H1 (cell line): ENCODE data around the gene RPRD2. TPM values are rescaled to one million over a fixed set of nuclear protein-coding genes. Genes with fewer than 3 reads are reported as not detected.

ENCODE experiments used
- CTCF ChIA-PET: fragments of 300-600 bp; sonication (Branson Sonifier 250); formaldehyde crosslinking; loops from one replicate; lab custom pipeline; 2021; ENCODE audit not compliant: partially characterized antibody; lab: Charles Lee
- POLR2A ChIA-PET: fragments of 300-600 bp; sonication (Branson Sonifier 250); formaldehyde crosslinking; loops from one replicate; lab custom pipeline; 2021; ENCODE audit warnings: inconsistent platforms; ENCODE audit not compliant: partially characterized antibody; lab: Charles Lee
- DNase-seq, 2 experiments: peaks; one replicate each; pipeline versions ENCODE4 v3.0.0 to v3.0.0-alpha.2; 2010 to 2022; ENCODE audit warnings: low spot score in 2 of 2, low read depth in 1 of 2, mixed read lengths in 1 of 2
- FAIRE-seq: peaks from 2 replicates; lab custom pipeline; 2011; peaks lifted over from hg19 to GRCh38; lab: Jason Lieb, UNC
- H2AFZ ChIP-seq: 2 replicates; pipeline ENCODE4 v1.8.1; 2012; ENCODE audit warnings: low read length, inconsistent platforms
- H2AK5ac ChIP-seq: 2 replicates; pipeline ENCODE4 v1.6.1; 2013; ENCODE audit warnings: low read depth, low read length
- H2BK120ac ChIP-seq: replicated peaks from 2 replicates; pipeline ENCODE3; 2013; ENCODE audit warnings: low read depth, low read length, inconsistent platforms
- H2BK12ac ChIP-seq: 2 replicates; pipeline ENCODE4 v1.6.1; 2013; ENCODE audit warnings: low read depth, low read length
- H2BK15ac ChIP-seq: 2 replicates; pipeline ENCODE4 v1.6.1; 2013; ENCODE audit warnings: low read length
- H2BK20ac ChIP-seq: 2 replicates; pipeline ENCODE4 v1.6.1; 2013; ENCODE audit warnings: low read length
- H2BK5ac ChIP-seq: 2 replicates; pipeline ENCODE4 v1.6.1; 2013; ENCODE audit warnings: low read depth, low read length
- H3K14ac ChIP-seq: 2 replicates; pipeline ENCODE4 v1.6.1; 2013; ENCODE audit warnings: inconsistent platforms; ENCODE audit not compliant: insufficient read length
- H3K18ac ChIP-seq: 2 replicates; pipeline ENCODE4 v1.6.1; 2013; ENCODE audit warnings: low read length; ENCODE audit errors: extremely low read depth
- H3K23ac ChIP-seq: 2 replicates; pipeline ENCODE4 v1.6.1; 2013; ENCODE audit warnings: inconsistent platforms; ENCODE audit not compliant: insufficient read length
- H3K23me2 ChIP-seq: 2 replicates; pipeline ENCODE4 v1.6.1; 2013; ENCODE audit warnings: low read depth, low read length
- H3K27ac ChIP-seq: 2 replicates; pipeline ENCODE4 v1.6.1; 2011; ENCODE audit warnings: low read depth, low read length, inconsistent platforms
- H3K27me3 ChIP-seq, 4 experiments: replicated peaks in 1 of 4; 1 replicate in 1 of 4; 2 replicates in 3 of 4; pipeline versions ENCODE4 v1.6.1 to v1.8.1; 2011 to 2013; ENCODE audit warnings: low read length in 3 of 4, mild to moderate bottlenecking in 3 of 4, inconsistent platforms in 2 of 4, mixed read lengths in 2 of 4, moderate library complexity in 1 of 4; ENCODE audit not compliant: control insufficient read depth in 3 of 4, insufficient read depth in 3 of 4; ENCODE audit errors: extremely low read depth in 1 of 4
- H3K36me3 ChIP-seq, 4 experiments: 2 replicates each; pipeline versions ENCODE4 v1.6.1 to v1.8.1; 2011 to 2013; ENCODE audit warnings: mild to moderate bottlenecking in 4 of 4, low read length in 3 of 4, moderate library complexity in 2 of 4, control low read depth in 1 of 4, inconsistent platforms in 1 of 4; ENCODE audit not compliant: insufficient read depth in 4 of 4, control insufficient read depth in 2 of 4
- H3K4ac ChIP-seq: replicated peaks from 2 replicates; pipeline ENCODE3; 2013; ENCODE audit warnings: low read length, low read depth, mixed read lengths, inconsistent platforms; ENCODE audit not compliant: insufficient read length
- H3K4me1 ChIP-seq, 4 experiments: replicated peaks in 1 of 4; 1 replicate in 1 of 4; 2 replicates in 3 of 4; pipeline versions ENCODE4 v1.6.1 to v1.8.1; 2011 to 2013; ENCODE audit warnings: low read length in 3 of 4, inconsistent platforms in 2 of 4, mixed read lengths in 1 of 4; ENCODE audit not compliant: insufficient read depth in 4 of 4, control insufficient read depth in 3 of 4
- H3K4me2 ChIP-seq, 2 experiments: 2 replicates each; pipeline versions ENCODE4 v1.6.1 to v1.8.1; 2011 to 2013; ENCODE audit warnings: low read depth in 2 of 2, low read length in 2 of 2, control low read depth in 1 of 2, inconsistent platforms in 1 of 2, mild to moderate bottlenecking in 1 of 2; ENCODE audit not compliant: insufficient read depth in 1 of 2
- H3K4me3 ChIP-seq, 4 experiments: fragments of 200-600, 300-600 bp in 1 of 4; sonication (generic), shearing (Covaris generic), sonication (Bioruptor Twin) in 1 of 4; 2 replicates each; pipeline versions ENCODE4 v1.5.1 to v1.8.1; 2011 to 2016; ENCODE audit warnings: low read length in 4 of 4, low read depth in 3 of 4, control low read depth in 2 of 4, inconsistent platforms in 2 of 4, mild to moderate bottlenecking in 2 of 4, mixed read lengths in 1 of 4, moderate library complexity in 1 of 4; ENCODE audit not compliant: insufficient read depth in 2 of 4; ENCODE audit errors: extremely low read depth in 1 of 4
- H3K56ac ChIP-seq: replicated peaks from 2 replicates; pipeline ENCODE3; 2013; ENCODE audit warnings: low read depth, mild to moderate bottlenecking, mixed read lengths, low read length, inconsistent platforms; ENCODE audit not compliant: insufficient read length
- H3K79me1 ChIP-seq: 2 replicates; pipeline ENCODE4 v1.6.1; 2013; ENCODE audit warnings: low read depth, low read length, control low read depth
- H3K79me2 ChIP-seq, 2 experiments: 2 replicates each; pipeline versions ENCODE4 v1.6.1 to v1.8.1; 2012 to 2013; ENCODE audit warnings: low read length in 2 of 2, mild to moderate bottlenecking in 2 of 2, inconsistent platforms in 1 of 2; ENCODE audit not compliant: insufficient read depth in 2 of 2, control insufficient read depth in 1 of 2
- H3K9ac ChIP-seq, 4 experiments: replicated peaks in 1 of 4; 1 replicate in 1 of 4; 2 replicates in 3 of 4; pipeline versions ENCODE4 v1.6.1 to v1.8.1; 2011 to 2013; ENCODE audit warnings: low read depth in 3 of 4, low read length in 3 of 4, control low read depth in 2 of 4, mild to moderate bottlenecking in 2 of 4, moderate library complexity in 2 of 4, inconsistent platforms in 1 of 4; ENCODE audit errors: extremely low read depth in 1 of 4
- H3K9me3 ChIP-seq, 2 experiments: 2 replicates each; pipeline versions ENCODE4 v1.6.1 to v1.8.1; 2012 to 2013; ENCODE audit warnings: mild to moderate bottlenecking in 2 of 2, moderate library complexity in 2 of 2, control low read depth in 1 of 2, inconsistent platforms in 1 of 2, low read depth in 1 of 2, low read length in 1 of 2, mixed read lengths in 1 of 2; ENCODE audit not compliant: insufficient read depth in 2 of 2
- H4K20me1 ChIP-seq, 2 experiments: replicated peaks in 1 of 2; 2 replicates each; pipeline versions ENCODE3 to v1.8.1; 2011 to 2013; ENCODE audit warnings: inconsistent platforms in 2 of 2, low read length in 2 of 2, mild to moderate bottlenecking in 1 of 2; ENCODE audit not compliant: insufficient read depth in 2 of 2, control insufficient read depth in 1 of 2
- H4K5ac ChIP-seq: 2 replicates; pipeline ENCODE4 v1.6.1; 2013; ENCODE audit warnings: low read length, low read depth, mixed read lengths, inconsistent platforms; ENCODE audit not compliant: insufficient read length
- H4K8ac ChIP-seq: 2 replicates; pipeline ENCODE4 v1.8.0; 2013; ENCODE audit warnings: mild to moderate bottlenecking, moderate library complexity, low read length, inconsistent platforms; ENCODE audit not compliant: insufficient read depth; ENCODE audit errors: extremely low read depth
- H4K91ac ChIP-seq: replicated peaks from 2 replicates; pipeline ENCODE3; 2013; ENCODE audit warnings: low read length, mixed read lengths, inconsistent platforms; ENCODE audit not compliant: insufficient read length
- ASH2L ChIP-seq: fragments of 200-600, 300-600 bp; sonication (generic); IDR thresholded peaks from one replicate; pipeline ENCODE4 v1.7.1; 2017; ENCODE audit warnings: low read length
- ATF3 ChIP-seq: IDR thresholded peaks from 2 replicates; pipeline ENCODE4 v1.6.1; 2011; ENCODE audit warnings: low read depth, mild to moderate bottlenecking, low read length; ENCODE audit not compliant: insufficient read depth
- CREB1 ChIP-seq: IDR thresholded peaks from 2 replicates; pipeline ENCODE4 v1.6.1; 2012; ENCODE audit warnings: inconsistent platforms
- EZH2 ChIP-seq: fragments of 200-600 bp; sonication (generic); IDR thresholded peaks from 2 replicates; pipeline ENCODE4 v1.7.1; 2012; ENCODE audit warnings: low read depth, mild to moderate bottlenecking, moderate library complexity, low read length, inconsistent platforms; ENCODE audit not compliant: severe bottlenecking
- JUN ChIP-seq: IDR thresholded peaks from 2 replicates; pipeline ENCODE4 v1.6.1; 2011; ENCODE audit warnings: low read depth, mild to moderate bottlenecking, improper control_type of control experiment, low read length
- KDM4A ChIP-seq: IDR thresholded peaks from one replicate; pipeline ENCODE4 v1.7.1; 2012; ENCODE audit warnings: low read depth, mild to moderate bottlenecking, moderate library complexity, low read length, inconsistent platforms; ENCODE audit not compliant: severe bottlenecking
- NANOG ChIP-seq: IDR thresholded peaks from 2 replicates; pipeline ENCODE4 v1.6.1; 2011; ENCODE audit warnings: low read length, low read depth, mild to moderate bottlenecking, inconsistent platforms; ENCODE audit not compliant: insufficient read depth, poor library complexity, severe bottlenecking
- RAD21 ChIP-seq, 2 experiments: IDR thresholded peaks in 1 of 2; conservative IDR thresholded peaks in 1 of 2; 2 replicates each; pipeline ENCODE4 v1.6.1; 2011; ENCODE audit warnings: low read depth in 2 of 2, low read length in 2 of 2, improper control_type of control experiment in 1 of 2, inconsistent platforms in 1 of 2, mild to moderate bottlenecking in 1 of 2, moderate library complexity in 1 of 2
- SP4 ChIP-seq: IDR thresholded peaks from 2 replicates; pipeline ENCODE4 v1.6.1; 2012; ENCODE audit warnings: low read length, inconsistent platforms
- SUZ12 ChIP-seq: fragments of 200-600 bp; sonication (generic); IDR thresholded peaks from 2 replicates; pipeline ENCODE4 v1.6.1; 2012; ENCODE audit warnings: mild to moderate bottlenecking, inconsistent platforms, low read length, moderate library complexity, mixed read lengths
- USF2 ChIP-seq: IDR thresholded peaks from 2 replicates; pipeline ENCODE4 v1.6.1; 2011; ENCODE audit warnings: low read length, improper control_type of control experiment
- WGBS, 2 experiments: shearing (Covaris generic) in 1 of 2; methylation state at CpG; one replicate each; pipeline versions ENCODE4 v1.1.6 to v1.1.7; 2013 to 2015; ENCODE audit warnings: low lambda C conversion rate in 2 of 2, mixed read lengths in 2 of 2, inconsistent platforms in 1 of 2, low coverage in 1 of 2, missing lambda C conversion rate in 1 of 2; ENCODE audit not compliant: insufficient replicate concordance in 2 of 2, insufficient coverage in 1 of 2, insufficient read length in 1 of 2; ENCODE audit errors: extremely low coverage in 1 of 2, missing lambda C conversion rate in 1 of 2; 5-methylcytosine and 5-hydroxymethylcytosine counted together
- polyA plus RNA-seq, 7 experiments: library from polyadenylated mRNA; depleted of rRNA in 3 of 7; stranded (reverse) in 5 of 7; unstranded in 2 of 7; fragments of >200 nt in 5 of 7; fragments of 200-250 nt in 2 of 7; gene quantifications; 1 replicate in 5 of 7; 2 replicates in 1 of 7; 4 replicates in 1 of 7; pipeline versions ENCODE4 v1.2.1 to v1.2.3, GENCODE V29; 2011 to 2013; ENCODE audit warnings: missing spikeins in 2 of 7, mixed read lengths in 2 of 7
- total RNA-seq: library from RNA; stranded (reverse); fragmentation: NEBNext Ultra II Directional; extraction: Animal tissue kit (Norgen Biotek cat#: 25700); gene quantifications from 2 replicates; pipeline ENCODE4 v1.2.1, GENCODE V29; 2021

Gene RPRD2
- total and polyA plus RNA-seq, 2 of the 8 experiments (the other 6 are each of a cell fraction or from before 2014, with no cell fraction given): 14.4 to 32.4 TPM

- Histone ChIP-seq H3K79me2 (no peaks in the 10 kb centered on the region), H3K27me3 (no peaks in the 10 kb centered on the region; a peak in 1 of 7 replicates), H2BK15ac (no peak overlapping the region), H3K4me1 (peaks cover 0 to 4% (median 3%) of the 10 kb centered on the region in 4 experiments; a peak in 5 of 7 replicates), H2AK5ac (no peak overlapping the region), H3K36me3 (peaks cover 0 to 4% (median 3%) of the 10 kb centered on the region in 4 experiments; a peak in 4 of 8 replicates), H3K14ac (no peak overlapping the region), H4K91ac (no peak overlapping the region), H4K5ac (no peak overlapping the region), H3K56ac (no peak overlapping the region), H3K4ac (no peak overlapping the region), H3K4me3 (no peak overlapping the region), H3K23me2 (peaks cover 5% of the 10 kb centered on the region), H2BK20ac (no peak overlapping the region), H4K20me1 (no peaks in the 10 kb centered on the region), H3K9me3 (no peaks in the 10 kb centered on the region), H3K18ac (no peak overlapping the region), H3K9ac (no peak overlapping the region), H3K27ac (no peak overlapping the region), H3K23ac (no peak overlapping the region), H3K4me2 (no peak overlapping the region), H2AFZ (no peak overlapping the region), H2BK5ac (peak overlapping the region; percentile 16; the same call in 1 of the 2 replicates), H4K8ac (no peak overlapping the region), H2BK12ac (no peak overlapping the region), H2BK120ac (no peak overlapping the region), H3K79me1 (no peaks in the 10 kb centered on the region)
- POLR2A ChIA-PET: interaction anchor here (0.9 to 1.3 kb wide), 3 partner anchors 9 to 68 kb away, joined by 3 read pairs; partner anchors contain the start of genes MCL1 and TARS2
- DNase-seq (no peak), FAIRE-seq (no peak)
- no peak for TF ChIP-seq EZH2
- no peak for TF ChIP-seq CREB1
- TF ChIP-seq KDM4A: no peak
- TF ChIP-seq JUN: no peak
- TF ChIP-seq USF2: no peak
- TF ChIP-seq ATF3: no peak
- no peak for TF ChIP-seq RAD21 (IDR thresholded peaks at IDR 0.05 in 1 of 2, conservative IDR thresholded peaks at IDR 0.05 in 1 of 2; ENCODE audit: low read depth in 2 of 2, low read length in 2 of 2)
- TF ChIP-seq SUZ12: no peak
- TF ChIP-seq SP4: no peak
- no peak for TF ChIP-seq ASH2L
- no peak for TF ChIP-seq NANOG
- CTCF ChIA-PET: interaction anchor here (0.7 to 22.4 kb wide), 3 partner anchors 21 to 302 kb away, joined by 3 to 253 read pairs (median 3); no protein-coding TSS in a partner anchor
- WGBS, 2 experiments: 93% methylated on average over 12 of the region's 12 CpGs; no CpG with 5 or more reads in 1 of the 2 experiments
Measured at GRCh38 chr1:150511551-150511950, 147.6 kb downstream of the RPRD2 start.
